Bronchial epithelial cell (primary cell): Measurements from ENCODE around the gene SLC4A9. TPM values are rescaled to one million over a fixed set of nuclear protein-coding genes. Genes with fewer than 3 reads are reported as not detected.

Experiments used
- DNase-seq: peaks from one replicate; pipeline ENCODE4 v3.0.0-alpha.2; 2010; ENCODE audit warnings: low read depth
- FAIRE-seq: peaks from 2 replicates; lab custom pipeline; 2011; peaks lifted over from hg19 to GRCh38; lab: Jason Lieb, UNC
- H3K27me3 ChIP-seq: 2 replicates; pipeline ENCODE4 v1.5.1; 2011; ENCODE audit warnings: low read length; ENCODE audit not compliant: control insufficient read depth, insufficient read depth
- H3K36me3 ChIP-seq: 2 replicates; pipeline ENCODE4 v1.5.1; 2011; ENCODE audit warnings: low read length; ENCODE audit not compliant: control insufficient read depth, insufficient read depth
- H3K4me3 ChIP-seq: 2 replicates; pipeline ENCODE4 v1.5.1; 2011; ENCODE audit warnings: mild to moderate bottlenecking, low read depth, low read length, control low read depth
- total RNA-seq: library from RNA; depleted of rRNA; stranded (reverse); fragments of >200 nt; gene quantifications from 2 replicates; pipeline ENCODE4 v1.2.1, GENCODE V29; 2014
- TF ChIP-seq, protein P1 (sequence below): IDR thresholded peaks from 2 replicates; pipeline ENCODE4 v1.5.1; 2011; ENCODE audit warnings: mild to moderate bottlenecking, moderate library complexity, low read length, control low read depth, inconsistent platforms; ENCODE audit not compliant: insufficient read depth, severe bottlenecking

Gene SLC4A9
- total RNA-seq, 1 donor from 2014 or later: not detected

DNA sequence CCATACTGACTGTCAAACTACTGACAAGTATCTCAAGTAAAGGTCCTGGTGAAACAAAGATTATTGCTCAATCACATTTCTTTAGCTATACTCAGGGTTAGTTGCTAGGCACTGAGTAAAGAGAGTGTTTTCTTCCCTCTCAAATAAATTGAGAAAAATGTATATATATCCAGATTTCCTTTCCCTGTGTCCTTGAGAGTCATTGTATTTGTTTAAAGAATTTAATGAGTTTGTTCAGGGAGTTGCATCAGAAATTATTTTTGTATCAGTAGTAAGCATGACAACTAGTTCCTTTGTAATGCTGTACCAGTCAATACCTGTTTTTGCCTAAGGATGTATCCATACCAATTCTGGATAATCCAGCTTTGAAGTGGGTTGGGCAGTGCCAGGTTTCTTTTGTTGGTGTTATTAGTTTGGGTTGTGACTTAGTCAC is 38.4 kb downstream of the SLC4A9 start:
- FAIRE-seq: no peak
- DNase-seq: peak; percentile 90

DNA sequence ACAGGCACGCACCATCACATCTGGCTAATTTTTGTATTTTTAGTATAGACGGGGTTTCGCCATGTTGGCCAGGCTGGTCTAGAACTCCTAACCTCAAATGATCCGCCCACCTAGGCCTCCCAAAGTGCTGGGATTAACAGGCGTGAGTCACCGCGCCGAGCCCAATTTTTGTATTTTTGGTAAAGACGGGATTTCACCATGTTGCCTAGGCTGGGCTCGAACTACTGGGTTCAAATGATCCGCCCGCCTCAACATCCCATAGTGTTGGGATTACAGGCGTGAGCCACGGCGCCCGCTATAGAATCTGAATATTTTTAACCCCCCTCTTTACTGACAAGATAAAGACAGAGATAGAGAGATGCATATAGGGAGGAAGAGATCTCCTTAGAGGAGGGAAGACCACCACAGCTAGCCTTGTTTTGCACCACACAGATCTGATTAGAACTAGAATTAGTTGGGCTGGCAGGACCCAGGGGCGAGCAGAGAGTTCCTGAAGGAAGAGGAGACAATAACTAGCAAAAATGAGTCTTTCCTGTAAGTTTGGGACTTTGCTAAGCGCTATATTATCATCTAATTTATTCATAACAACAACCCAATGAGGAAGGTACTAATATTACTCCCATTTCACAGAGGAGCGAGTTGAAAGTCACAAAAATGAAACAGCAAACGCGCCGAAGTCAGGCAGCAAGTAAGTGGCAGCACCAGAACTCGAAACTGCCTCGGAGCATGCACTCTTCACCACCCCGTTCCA is 40.2 kb downstream of the SLC4A9 start:
- Histone ChIP-seq H3K36me3 (peaks cover 1% of the 10 kb centered on the region), H3K4me3 (peak overlapping the region; percentile 73), H3K27me3 (no peaks in the 10 kb centered on the region)
- DNase-seq (no peak), FAIRE-seq (no peak)
- TF ChIP-seq, protein P1, sequence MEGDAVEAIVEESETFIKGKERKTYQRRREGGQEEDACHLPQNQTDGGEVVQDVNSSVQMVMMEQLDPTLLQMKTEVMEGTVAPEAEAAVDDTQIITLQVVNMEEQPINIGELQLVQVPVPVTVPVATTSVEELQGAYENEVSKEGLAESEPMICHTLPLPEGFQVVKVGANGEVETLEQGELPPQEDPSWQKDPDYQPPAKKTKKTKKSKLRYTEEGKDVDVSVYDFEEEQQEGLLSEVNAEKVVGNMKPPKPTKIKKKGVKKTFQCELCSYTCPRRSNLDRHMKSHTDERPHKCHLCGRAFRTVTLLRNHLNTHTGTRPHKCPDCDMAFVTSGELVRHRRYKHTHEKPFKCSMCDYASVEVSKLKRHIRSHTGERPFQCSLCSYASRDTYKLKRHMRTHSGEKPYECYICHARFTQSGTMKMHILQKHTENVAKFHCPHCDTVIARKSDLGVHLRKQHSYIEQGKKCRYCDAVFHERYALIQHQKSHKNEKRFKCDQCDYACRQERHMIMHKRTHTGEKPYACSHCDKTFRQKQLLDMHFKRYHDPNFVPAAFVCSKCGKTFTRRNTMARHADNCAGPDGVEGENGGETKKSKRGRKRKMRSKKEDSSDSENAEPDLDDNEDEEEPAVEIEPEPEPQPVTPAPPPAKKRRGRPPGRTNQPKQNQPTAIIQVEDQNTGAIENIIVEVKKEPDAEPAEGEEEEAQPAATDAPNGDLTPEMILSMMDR: no peak

More for the DNA sequence above, 38.4 kb downstream of the SLC4A9 start:
- no peaks in the 10 kb centered on the region for H3K36me3 ChIP-seq
- no peak overlapping the region for H3K4me3 ChIP-seq
- no peaks in the 10 kb centered on the region for H3K27me3 ChIP-seq
- TF ChIP-seq, protein P1: no peak

- DNase-seq (peak; percentile 97), FAIRE-seq (no peak)
- Histone ChIP-seq H3K27me3 (no peaks in the 10 kb centered on the region), H3K36me3 (peaks cover 1% of the 10 kb centered on the region), H3K4me3 (peak overlapping the region; percentile 73)
- TF ChIP-seq, protein P1: no peak
These were observed 40.9 kb downstream of the SLC4A9 start for GRCh38 chr5:140400730-140401361.

DNA sequence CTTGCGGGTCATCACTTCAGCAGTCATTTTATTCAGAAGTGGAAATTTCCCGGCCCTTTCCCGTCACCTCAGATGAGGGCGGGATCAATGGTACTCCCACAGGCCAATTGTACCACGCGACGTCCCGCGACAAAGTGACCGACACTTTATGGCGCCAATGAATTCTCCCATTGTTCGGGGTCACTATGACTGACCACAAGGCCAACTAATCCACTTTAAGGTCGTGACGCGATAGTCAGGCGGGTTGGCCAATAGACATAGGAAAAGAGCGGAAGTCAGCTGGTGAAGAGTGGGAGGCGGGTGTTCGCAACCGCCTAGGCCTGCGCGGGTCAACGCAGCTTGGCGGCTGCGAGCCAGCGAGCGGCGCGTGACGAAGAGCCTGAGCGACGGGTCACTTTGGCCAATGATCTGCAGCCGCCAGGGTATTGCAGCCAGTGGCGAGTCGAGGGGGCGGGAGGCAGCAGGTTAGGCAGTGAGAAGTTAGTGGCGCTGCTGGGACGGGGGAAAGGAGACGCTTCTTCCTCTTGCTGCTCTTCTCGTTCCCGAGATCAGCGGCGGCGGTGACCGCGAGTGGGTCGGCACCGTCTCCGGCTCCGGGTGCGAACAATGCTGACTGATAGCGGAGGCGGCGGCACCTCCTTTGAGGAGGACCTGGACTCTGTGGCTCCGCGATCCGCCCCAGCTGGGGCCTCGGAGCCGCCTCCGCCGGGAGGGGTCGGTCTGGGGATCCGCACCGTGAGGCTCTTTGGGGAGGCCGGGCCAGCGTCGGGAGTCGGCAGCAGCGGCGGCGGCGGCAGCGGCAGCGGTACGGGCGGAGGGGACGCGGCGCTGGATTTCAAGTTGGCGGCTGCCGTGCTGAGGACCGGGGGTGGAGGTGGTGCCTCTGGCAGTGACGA is 41.6 kb downstream of the SLC4A9 start, which contains the start of gene ANKHD1:
Gene ANKHD1, plus strand, starts transcription at position 472 of the 896 bp plus-strand sequence. Its CDS starts 135 bp downstream, at position 607.
- Histone ChIP-seq H3K4me3 (peak within 1 kb of the TSS; percentile 99), H3K36me3 (peaks cover 1% of the 10 kb centered on the region), H3K27me3 (no peaks in the 10 kb centered on the region)
- peak; percentile 100 for DNase-seq
- peak; percentile 47 for FAIRE-seq
- TF ChIP-seq, protein P1: no peak

- H3K27me3 ChIP-seq: no peaks in the 10 kb centered on the region
- TF ChIP-seq, protein P1: no peak
- peaks cover 1% of the 10 kb centered on the region for H3K36me3 ChIP-seq
- DNase-seq (peak; percentile 52), FAIRE-seq (no peak)
- H3K4me3 ChIP-seq: peak overlapping the region; percentile 99
These were observed 42.5 kb downstream of the SLC4A9 start for GRCh38 chr5:140402258-140403074.
